OCI-LY7 (cell line): ENCODE data around the gene MLLT10. TPM values are rescaled to one million over a fixed set of nuclear protein-coding genes. Genes with fewer than 3 reads are reported as not detected.
"Not testable (repeated sequence)": the region's sequence is repeated elsewhere in the genome, so short reads cannot be mapped to it uniquely, and the experiment has no call there.

ENCODE experiments used
- BruUV-seq: library from RNA; stranded (reverse); fragments of 400-500 nt; replicated peaks from 2 replicates; lab custom pipeline; 2021; lab: Mats Ljungman, UMichigan
- CTCF ChIA-PET: fragments of 300-600 bp; sonication (Branson Sonifier 250); formaldehyde crosslinking; loops from one replicate; lab custom pipeline; 2022; ENCODE audit warnings: antibody characterized with exemption; ENCODE audit not compliant: unreplicated experiment; lab: Charles Lee
- POLR2A ChIA-PET: fragments of 300-600 bp; sonication (Branson Sonifier 250); formaldehyde crosslinking; loops from one replicate; lab custom pipeline; 2022; ENCODE audit warnings: antibody characterized with exemption; lab: Charles Lee
- DNase-seq: peaks from one replicate; pipeline ENCODE4 v3.0.0-alpha.2; 2015; ENCODE audit warnings: low spot score
- H2AFZ ChIP-seq: fragments of 200-600 bp; sonication (generic), shearing (Covaris generic); 2 replicates; pipeline ENCODE4 v1.6.1; 2014; ENCODE audit warnings: mild to moderate bottlenecking, antibody characterized with exemption, low read length, moderate library complexity
- H3K27ac ChIP-seq: fragments of 200-600 bp; sonication (generic); 2 replicates; pipeline ENCODE4 v1.5.1; 2014; ENCODE audit warnings: mixed run types, low read depth, mild to moderate bottlenecking, moderate library complexity, low read length, inconsistent platforms; ENCODE audit not compliant: poor library complexity, severe bottlenecking
- H3K36me3 ChIP-seq: fragments of 200-600 bp; sonication (generic); 2 replicates; pipeline ENCODE4 v1.6.1; 2014; ENCODE audit warnings: mild to moderate bottlenecking, antibody characterized with exemption, low read length, moderate library complexity, mixed read lengths; ENCODE audit not compliant: insufficient read depth
- H3K4me1 ChIP-seq: fragments of 200-600 bp; sonication (generic); 2 replicates; pipeline ENCODE4 v1.5.1; 2014; ENCODE audit warnings: mild to moderate bottlenecking, low read length; ENCODE audit not compliant: insufficient read depth, poor library complexity, severe bottlenecking
- H3K4me2 ChIP-seq: fragments of 200-600 bp; sonication (generic); 2 replicates; pipeline ENCODE4 v1.6.1; 2014; ENCODE audit warnings: mild to moderate bottlenecking, low read length
- H3K4me3 ChIP-seq: fragments of 200-600 bp; sonication (generic); 2 replicates; pipeline ENCODE4 v1.5.1; 2014; ENCODE audit warnings: mild to moderate bottlenecking, low read depth, low read length; ENCODE audit not compliant: poor library complexity, severe bottlenecking
- H3K79me2 ChIP-seq: fragments of 200-600 bp; sonication (generic); 2 replicates; pipeline ENCODE4 v1.6.1; 2016; ENCODE audit warnings: low read depth, mild to moderate bottlenecking, low read length, moderate library complexity, mixed read lengths; ENCODE audit not compliant: insufficient read depth
- H3K9me2 ChIP-seq: fragments of 200-600 bp; sonication (generic); 2 replicates; pipeline ENCODE4 v1.6.1; 2016; ENCODE audit warnings: mild to moderate bottlenecking, low read length, mixed read lengths; ENCODE audit not compliant: insufficient read depth
- H3K9me3 ChIP-seq: fragments of 200-600 bp; sonication (generic); 2 replicates; pipeline ENCODE4 v1.6.1; 2014; ENCODE audit warnings: mild to moderate bottlenecking, mixed run types, low read length, mixed read lengths
- H4K20me1 ChIP-seq: fragments of 200-600 bp; sonication (generic); 2 replicates; pipeline ENCODE4 v1.6.1; 2014; ENCODE audit warnings: mild to moderate bottlenecking, antibody characterized with exemption, low read length, moderate library complexity, mixed read lengths; ENCODE audit not compliant: insufficient read depth
- CTCF ChIP-seq: fragments of 200-600 bp; sonication (generic); conservative IDR thresholded peaks from 2 replicates; pipeline ENCODE4 v1.5.1; 2014; ENCODE audit warnings: mild to moderate bottlenecking, antibody characterized with exemption, low read length, moderate library complexity, mixed read lengths
- EZH2phosphoT487 ChIP-seq: fragments of 200-600 bp; sonication (generic); IDR thresholded peaks from 2 replicates; pipeline ENCODE4 v1.6.1; 2018; ENCODE audit warnings: low read depth, borderline replicate concordance, mild to moderate bottlenecking, mixed run types, antibody characterized with exemption, low read length, moderate library complexity, mixed read lengths
- intact Hi-C: fragments of 100-400 bp; cut with micrococcal nuclease; formaldehyde crosslinking; loops from one replicate; pipeline ENCODE4 v1.10.0; 2022; ENCODE audit not compliant: unreplicated experiment
- total RNA-seq, 2 experiments: library from RNA; depleted of rRNA in 1 of 2; stranded (reverse); fragments of >200 nt in 1 of 2; shearing (Covaris generic) in 1 of 2; gene quantifications; 2 replicates each; pipeline ENCODE4 v1.2.3, GENCODE V29; 2014 to 2022

The MLLT10 gene
- total RNA-seq, 2 experiments from 2014 or later, result 68.4 to 74.0 TPM

GRCh38 chr10:21552638-21553037 lies 18.6 kb downstream of the MLLT10 start:
- no peaks in the 10 kb centered on the region for H3K9me3 ChIP-seq
- no peak for DNase-seq
- H3K4me2 ChIP-seq, result no peak overlapping the region
- H3K4me3 ChIP-seq, result no peak overlapping the region
- H4K20me1 ChIP-seq, result no peaks in the 10 kb centered on the region
- intact Hi-C loops, result no loop called here
- no peak overlapping the region for H3K27ac ChIP-seq
- no peak overlapping the region for H2AFZ ChIP-seq
- TF ChIP-seq CTCF (no peak), EZH2phosphoT487 (no peak)
- H3K9me2 ChIP-seq, result no peaks in the 10 kb centered on the region
- ChIA-PET CTCF (no interaction called here), POLR2A (interaction anchor here (1.0 kb wide), 1 partner anchor 15 kb away, joined by 4 read pairs; no protein-coding TSS in a partner anchor)
- H3K79me2 ChIP-seq, result peaks cover 24% of the 10 kb centered on the region
- H3K4me1 ChIP-seq, result no peaks in the 10 kb centered on the region
- BruUV-seq, result no TSS peak
- H3K36me3 ChIP-seq, result peaks cover 94% of the 10 kb centered on the region

- Histone ChIP-seq H3K9me2 (no peaks in the 10 kb centered on the region), H3K4me3 (no peak overlapping the region), H3K9me3 (no peaks in the 10 kb centered on the region), H3K4me1 (no peaks in the 10 kb centered on the region), H4K20me1 (no peaks in the 10 kb centered on the region), H2AFZ (no peak overlapping the region), H3K79me2 (peaks cover 31% of the 10 kb centered on the region; the same call in 1 of the 2 replicates), H3K36me3 (peaks cover 97% of the 10 kb centered on the region), H3K27ac (no peak overlapping the region), H3K4me2 (no peak overlapping the region)
- TF ChIP-seq EZH2phosphoT487 (no peak), CTCF (no peak)
- POLR2A ChIA-PET, result interaction anchor here (0.6 to 1.7 kb wide), 2 partner anchors 20 to 152 kb away, joined by 4 to 5 read pairs; no protein-coding TSS in a partner anchor
- CTCF ChIA-PET, result no interaction called here
- intact Hi-C loops, result no loop called here
- BruUV-seq, result no TSS peak
- no peak for DNase-seq
These were observed 22.5 kb downstream of the MLLT10 start for GRCh38 chr10:21556527-21556926.

DNA sequence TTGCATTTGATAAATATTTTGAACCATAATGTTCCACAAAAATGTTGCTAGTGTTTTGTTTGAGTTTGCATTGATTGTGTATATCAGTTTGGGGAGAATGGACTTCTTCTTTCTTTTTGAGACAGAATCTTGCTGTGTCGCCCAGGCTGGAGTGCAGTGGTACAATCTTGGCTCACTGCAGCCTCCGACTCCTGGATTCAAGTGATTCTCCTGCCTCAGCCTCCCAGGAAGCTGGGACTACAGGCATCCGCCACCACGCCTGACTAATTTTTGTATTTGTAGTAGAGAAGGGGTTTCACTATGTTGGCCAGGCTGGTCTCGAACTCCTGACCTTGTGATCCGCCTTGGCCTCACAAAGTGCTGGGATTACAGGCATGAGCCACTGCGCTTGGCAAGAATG lies 25.0 kb downstream of the MLLT10 start:
- CTCF ChIA-PET, H3K9me3 ChIP-seq, H3K27ac ChIP-seq, BruUV-seq, intact Hi-C loops, H4K20me1 ChIP-seq, DNase-seq, H3K4me1 ChIP-seq, H3K4me3 ChIP-seq, H2AFZ ChIP-seq, H3K9me2 ChIP-seq, H3K4me2 ChIP-seq: not testable (repeated sequence)
- Histone ChIP-seq H3K79me2 (peaks cover 43% of the 10 kb centered on the region; the same call in 1 of the 2 replicates), H3K36me3 (peaks cover 90% of the 10 kb centered on the region)
- POLR2A ChIA-PET, result interaction anchor here (0.8 to 1.6 kb wide), 3 partner anchors 9 to 18 kb away, joined by 3 to 5 read pairs (median 3); no protein-coding TSS in a partner anchor
